Measurements from ENCODE around the gene OR52E2. TPM values are rescaled to one million over a fixed set of nuclear protein-coding genes. Genes with fewer than 3 reads are reported as not detected.

The OR52E2 gene
- total RNA-seq, 1 experiment from 2014 or later: not detected

DNA sequence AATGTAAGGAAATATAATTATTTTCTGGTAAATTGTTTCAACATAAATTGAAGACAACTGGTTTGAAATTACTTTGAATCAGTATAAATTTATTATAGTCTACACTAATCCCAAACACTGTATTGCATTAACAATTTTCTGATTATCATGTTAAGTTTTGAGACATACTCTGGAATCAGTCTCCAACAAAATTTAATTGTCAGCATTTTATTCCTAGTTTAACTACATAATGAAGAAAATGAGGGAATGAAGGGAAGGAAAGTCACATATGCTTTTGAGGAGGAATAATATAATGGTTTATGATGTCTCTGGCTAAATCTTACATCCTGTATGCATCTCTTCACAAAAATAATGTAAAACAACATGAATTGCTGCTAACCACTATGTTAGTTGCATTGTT, 24.2 kb upstream of the OR52E2 start:
- no peak for DNase-seq
- CTCF ChIA-PET: no interaction called here
- intact Hi-C loops (cut with micrococcal nuclease; ENCODE audit: unreplicated experiment): no loop called here

DNA sequence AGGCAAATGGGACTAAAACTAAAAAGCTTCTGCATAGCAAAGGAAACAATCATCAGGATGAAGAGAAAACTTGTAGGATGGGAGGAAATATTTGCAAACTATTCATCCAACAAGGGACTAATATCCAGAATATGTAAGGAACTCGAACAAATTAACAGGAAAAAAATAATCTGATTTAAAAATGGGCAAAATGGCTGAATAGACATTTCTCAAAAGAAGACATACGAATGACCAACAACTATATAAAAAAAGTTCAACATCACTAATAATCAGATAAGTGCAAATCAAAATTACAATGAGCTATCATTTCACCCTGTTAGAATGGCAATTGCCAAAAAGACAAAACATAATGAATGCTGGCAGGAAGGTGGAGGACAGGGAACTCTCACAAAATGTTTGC, 22.0 kb upstream of the OR52E2 start:
- no TSS peak for BruUV-seq (replicated peaks)
- H3K27me3 Mint-ChIP-seq (ENCODE audit: unreplicated experiment): no peaks in the 10 kb centered on the region
- intact Hi-C loops (cut with micrococcal nuclease; ENCODE audit: unreplicated experiment): no loop called here
- no peaks in the 10 kb centered on the region for H3K36me3 Mint-ChIP-seq (ENCODE audit: insufficient read depth, unreplicated experiment)
- no peak for DNase-seq
- no peak overlapping the region for H3K4me3 Mint-ChIP-seq (ENCODE audit: low read depth, unreplicated experiment)
- H3K4me1 Mint-ChIP-seq (ENCODE audit: low read depth, unreplicated experiment): no peaks in the 10 kb centered on the region
- TF ChIP-seq, protein P1, sequence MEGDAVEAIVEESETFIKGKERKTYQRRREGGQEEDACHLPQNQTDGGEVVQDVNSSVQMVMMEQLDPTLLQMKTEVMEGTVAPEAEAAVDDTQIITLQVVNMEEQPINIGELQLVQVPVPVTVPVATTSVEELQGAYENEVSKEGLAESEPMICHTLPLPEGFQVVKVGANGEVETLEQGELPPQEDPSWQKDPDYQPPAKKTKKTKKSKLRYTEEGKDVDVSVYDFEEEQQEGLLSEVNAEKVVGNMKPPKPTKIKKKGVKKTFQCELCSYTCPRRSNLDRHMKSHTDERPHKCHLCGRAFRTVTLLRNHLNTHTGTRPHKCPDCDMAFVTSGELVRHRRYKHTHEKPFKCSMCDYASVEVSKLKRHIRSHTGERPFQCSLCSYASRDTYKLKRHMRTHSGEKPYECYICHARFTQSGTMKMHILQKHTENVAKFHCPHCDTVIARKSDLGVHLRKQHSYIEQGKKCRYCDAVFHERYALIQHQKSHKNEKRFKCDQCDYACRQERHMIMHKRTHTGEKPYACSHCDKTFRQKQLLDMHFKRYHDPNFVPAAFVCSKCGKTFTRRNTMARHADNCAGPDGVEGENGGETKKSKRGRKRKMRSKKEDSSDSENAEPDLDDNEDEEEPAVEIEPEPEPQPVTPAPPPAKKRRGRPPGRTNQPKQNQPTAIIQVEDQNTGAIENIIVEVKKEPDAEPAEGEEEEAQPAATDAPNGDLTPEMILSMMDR (IDR thresholded peaks at IDR 0.05; ENCODE audit: unreplicated experiment): no peak
- H3K27ac Mint-ChIP-seq (ENCODE audit: unreplicated experiment): no peak overlapping the region
- CTCF ChIA-PET: no interaction called here
- H3K9me3 Mint-ChIP-seq (ENCODE audit: low read depth, unreplicated experiment): no peaks in the 10 kb centered on the region

More for the DNA sequence above, 24.2 kb upstream of the OR52E2 start:
- Mint-ChIP-seq H3K9me3 (ENCODE audit: low read depth, unreplicated experiment) (no peaks in the 10 kb centered on the region), H3K4me1 (ENCODE audit: low read depth, unreplicated experiment) (peaks cover 4% of the 10 kb centered on the region), H3K27me3 (ENCODE audit: unreplicated experiment) (no peaks in the 10 kb centered on the region), H3K4me3 (ENCODE audit: low read depth, unreplicated experiment) (no peak overlapping the region), H3K27ac (ENCODE audit: unreplicated experiment) (no peak overlapping the region), H3K36me3 (ENCODE audit: insufficient read depth, unreplicated experiment) (no peaks in the 10 kb centered on the region)
- TF ChIP-seq, protein P1 (IDR thresholded peaks at IDR 0.05; ENCODE audit: unreplicated experiment): no peak
- BruUV-seq (replicated peaks): no TSS peak

DNA sequence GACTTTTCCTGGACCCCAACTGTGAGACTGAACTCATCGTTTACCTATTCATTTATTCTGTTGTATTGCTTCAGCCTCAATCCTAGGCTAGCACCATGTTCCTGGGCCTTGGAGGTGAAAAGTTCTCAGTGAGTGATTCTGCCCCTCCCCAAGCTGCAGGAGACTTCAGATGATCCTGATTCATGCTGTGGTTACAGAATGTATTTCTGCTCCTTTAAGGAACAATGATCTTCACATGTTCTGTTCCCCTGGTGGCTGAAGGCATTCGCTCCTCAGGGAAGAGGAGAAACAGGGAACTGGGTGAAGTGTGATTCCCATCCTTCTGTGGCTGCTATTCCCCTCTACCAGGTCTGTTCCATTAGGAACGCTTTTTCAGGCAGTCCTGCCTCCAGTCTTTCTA, 12.4 kb upstream of the OR52E2 start:
- peaks cover 6% of the 10 kb centered on the region for H3K9me3 Mint-ChIP-seq (ENCODE audit: low read depth, unreplicated experiment)
- no peak for DNase-seq
- H3K27me3 Mint-ChIP-seq (ENCODE audit: unreplicated experiment): no peaks in the 10 kb centered on the region
- no TSS peak for BruUV-seq (replicated peaks)
- H3K27ac Mint-ChIP-seq (ENCODE audit: unreplicated experiment): no peak overlapping the region
- no peaks in the 10 kb centered on the region for H3K36me3 Mint-ChIP-seq (ENCODE audit: insufficient read depth, unreplicated experiment)
- CTCF ChIA-PET: no interaction called here
- intact Hi-C loops (cut with micrococcal nuclease; ENCODE audit: unreplicated experiment): no loop called here
- no peaks in the 10 kb centered on the region for H3K4me1 Mint-ChIP-seq (ENCODE audit: low read depth, unreplicated experiment)
- H3K4me3 Mint-ChIP-seq (ENCODE audit: low read depth, unreplicated experiment): no peak overlapping the region
- TF ChIP-seq, protein P1 (IDR thresholded peaks at IDR 0.05; ENCODE audit: unreplicated experiment): no peak

DNA sequence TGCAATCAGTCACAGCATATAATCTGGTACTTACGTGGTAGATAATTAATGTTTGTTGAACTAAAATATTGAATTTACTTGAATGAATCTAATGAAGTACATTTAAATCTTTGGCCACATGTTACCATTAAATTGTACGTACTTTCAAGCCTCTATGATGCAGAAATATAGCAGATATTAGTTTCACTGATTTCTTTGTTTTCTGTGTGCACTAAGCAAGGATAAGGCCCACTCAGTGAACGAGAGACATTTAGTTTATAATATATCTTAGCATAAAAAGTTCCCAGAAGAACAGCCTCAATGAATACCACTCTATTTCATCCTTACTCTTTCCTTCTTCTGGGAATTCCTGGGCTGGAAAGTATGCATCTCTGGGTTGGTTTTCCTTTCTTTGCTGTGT, 9.8 kb upstream of the OR52E2 start, which contains the start of gene OR52E1:
TSS of gene OR52E1 (plus strand) at position 301 of the 400 bp plus-strand sequence.
- H3K36me3 Mint-ChIP-seq (ENCODE audit: insufficient read depth, unreplicated experiment): no peaks in the 10 kb centered on the region
- CTCF ChIA-PET: no interaction called here
- TF ChIP-seq, protein P1 (IDR thresholded peaks at IDR 0.05; ENCODE audit: unreplicated experiment): no peak
- no peaks in the 10 kb centered on the region for H3K4me1 Mint-ChIP-seq (ENCODE audit: low read depth, unreplicated experiment)
- H3K27me3 Mint-ChIP-seq (ENCODE audit: unreplicated experiment): no peaks in the 10 kb centered on the region
- H3K4me3 Mint-ChIP-seq (ENCODE audit: low read depth, unreplicated experiment): no peak within 1 kb of the TSS
- no peak within 1 kb of the TSS for H3K27ac Mint-ChIP-seq (ENCODE audit: unreplicated experiment)
- intact Hi-C loops (cut with micrococcal nuclease; ENCODE audit: unreplicated experiment): no loop called here
- DNase-seq: no peak
- H3K9me3 Mint-ChIP-seq (ENCODE audit: low read depth, unreplicated experiment): no peaks in the 10 kb centered on the region
- BruUV-seq (replicated peaks): no TSS peak

Measured in Calu3 (cell line).